ENCODE measurements around the gene NCKAP1.
"Not testable (repeated sequence)": the region's sequence is repeated elsewhere in the genome, so short reads cannot be mapped to it uniquely, and the experiment has no call there.

NCKAP1 gene

DNA sequence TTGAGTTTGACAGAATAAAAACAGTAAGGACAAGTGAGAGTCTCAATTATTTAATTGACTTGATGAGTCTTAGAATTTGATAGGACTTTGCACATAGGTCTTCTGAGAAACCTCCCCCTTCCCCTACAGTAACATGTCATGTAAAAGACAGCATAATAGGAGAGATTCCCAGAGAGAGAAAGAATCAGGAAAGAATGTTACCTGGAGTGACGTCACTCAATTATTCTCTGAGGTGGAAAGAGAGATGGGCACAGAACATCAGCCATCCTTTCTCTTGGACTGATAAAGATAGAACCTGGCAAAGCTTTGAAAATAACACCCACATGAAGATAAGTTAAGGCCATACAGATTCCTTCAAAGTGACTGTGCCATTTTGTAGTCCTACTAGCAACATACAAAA lies 152.5 kb downstream of the NCKAP1 start:
- H3K9ac ChIP-seq (ENCODE audit: low read depth, low read length) = no peak overlapping the region
- no peak overlapping the region for H2AFZ ChIP-seq (ENCODE audit: low read depth, low read length)
- H3K4me3 ChIP-seq (ENCODE audit: low read depth in 1 of 2, low read length in 2 of 2) = no peak overlapping the region
- DNase-seq (no peak), ATAC-seq (ENCODE audit: insufficient read depth, low read depth) (no peak)
- TF ChIP-seq EZH2 (IDR thresholded peaks at IDR 0.05; ENCODE audit: borderline replicate concordance, low read depth, low read length, severe bottlenecking) (no peak), CTCF (IDR thresholded peaks at IDR 0.05; ENCODE audit: borderline replicate concordance, extremely low read depth, low read length, poor library complexity, severe bottlenecking) (no peak)
- H3K27ac ChIP-seq (ENCODE audit: low read length) = no peak overlapping the region
- no peaks in the 10 kb centered on the region for H3K27me3 ChIP-seq (ENCODE audit: insufficient read depth, low read length, poor library complexity)
- H3K4me1 ChIP-seq (ENCODE audit: insufficient read depth, low read length) = no peaks in the 10 kb centered on the region
- H4K20me1 ChIP-seq (ENCODE audit: insufficient read depth, low read length) = no peaks in the 10 kb centered on the region
- no peak overlapping the region for H3K4me2 ChIP-seq (ENCODE audit: insufficient read depth, low read length)
- no peaks in the 10 kb centered on the region for H3K36me3 ChIP-seq (ENCODE audit: insufficient read depth, low read length)
- H3K9me3 ChIP-seq (ENCODE audit: insufficient read depth, low read length, severe bottlenecking) = no peaks in the 10 kb centered on the region
- H3K79me2 ChIP-seq (ENCODE audit: insufficient read depth, low read length) = no peaks in the 10 kb centered on the region

DNA sequence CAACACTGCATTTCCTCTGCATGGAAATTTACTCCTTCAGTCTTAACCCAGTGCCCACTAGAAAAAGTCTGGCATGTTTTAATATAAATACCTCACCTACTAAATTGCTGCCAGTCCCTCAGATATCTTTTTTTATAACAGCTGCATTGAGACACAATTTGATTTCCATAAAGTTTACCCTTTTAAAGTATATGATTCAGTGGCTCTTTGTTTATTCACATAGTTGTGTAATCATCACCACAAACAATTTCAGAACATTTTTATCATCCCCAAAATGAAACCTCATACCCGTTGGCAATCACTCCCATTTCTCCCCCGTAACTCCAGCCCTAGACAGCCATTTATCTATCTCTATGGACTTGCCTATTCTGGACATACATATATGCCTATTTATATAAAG lies 154.8 kb downstream of the NCKAP1 start:
- Histone ChIP-seq H4K20me1 (ENCODE audit: insufficient read depth, low read length) (no peaks in the 10 kb centered on the region), H2AFZ (ENCODE audit: low read depth, low read length) (no peak overlapping the region), H3K36me3 (ENCODE audit: insufficient read depth, low read length) (no peaks in the 10 kb centered on the region), H3K79me2 (ENCODE audit: insufficient read depth, low read length) (no peaks in the 10 kb centered on the region), H3K27me3 (ENCODE audit: insufficient read depth, low read length, poor library complexity) (no peaks in the 10 kb centered on the region), H3K27ac (ENCODE audit: low read length) (no peak overlapping the region), H3K4me2 (ENCODE audit: insufficient read depth, low read length) (no peak overlapping the region), H3K9ac (ENCODE audit: low read depth, low read length) (no peak overlapping the region), H3K4me1 (ENCODE audit: insufficient read depth, low read length) (no peaks in the 10 kb centered on the region), H3K9me3 (ENCODE audit: insufficient read depth, low read length, severe bottlenecking) (no peaks in the 10 kb centered on the region), H3K4me3 (ENCODE audit: low read depth in 1 of 2, low read length in 2 of 2) (no peak overlapping the region)
- TF ChIP-seq CTCF (IDR thresholded peaks at IDR 0.05; ENCODE audit: borderline replicate concordance, extremely low read depth, low read length, poor library complexity, severe bottlenecking) (no peak), EZH2 (IDR thresholded peaks at IDR 0.05; ENCODE audit: borderline replicate concordance, low read depth, low read length, severe bottlenecking) (no peak)
- no peak for ATAC-seq (ENCODE audit: insufficient read depth, low read depth)
- DNase-seq = no peak

GRCh38 chr2:182880100-182880499 lies 158.2 kb downstream of the NCKAP1 start:
- not testable (repeated sequence) for H3K79me2 ChIP-seq (ENCODE audit: insufficient read depth, low read length); ATAC-seq (ENCODE audit: insufficient read depth, low read depth); H3K4me2 ChIP-seq (ENCODE audit: insufficient read depth, low read length); H3K4me1 ChIP-seq (ENCODE audit: insufficient read depth, low read length); H3K9me3 ChIP-seq (ENCODE audit: insufficient read depth, low read length, severe bottlenecking); H3K27me3 ChIP-seq (ENCODE audit: insufficient read depth, low read length, poor library complexity); H3K27ac ChIP-seq (ENCODE audit: low read length); H3K9ac ChIP-seq (ENCODE audit: low read depth, low read length); H4K20me1 ChIP-seq (ENCODE audit: insufficient read depth, low read length); H3K36me3 ChIP-seq (ENCODE audit: insufficient read depth, low read length); DNase-seq; H2AFZ ChIP-seq (ENCODE audit: low read depth, low read length); H3K4me3 ChIP-seq (ENCODE audit: low read depth in 1 of 2, low read length in 2 of 2)

GRCh38 chr2:182876653-182877052 lies 161.6 kb downstream of the NCKAP1 start:
- not testable (repeated sequence) for H2AFZ ChIP-seq (ENCODE audit: low read depth, low read length); H3K79me2 ChIP-seq (ENCODE audit: insufficient read depth, low read length); DNase-seq; H3K4me1 ChIP-seq (ENCODE audit: insufficient read depth, low read length); H3K9ac ChIP-seq (ENCODE audit: low read depth, low read length); H3K9me3 ChIP-seq (ENCODE audit: insufficient read depth, low read length, severe bottlenecking); H3K36me3 ChIP-seq (ENCODE audit: insufficient read depth, low read length); H4K20me1 ChIP-seq (ENCODE audit: insufficient read depth, low read length); H3K27me3 ChIP-seq (ENCODE audit: insufficient read depth, low read length, poor library complexity); H3K4me3 ChIP-seq (ENCODE audit: low read depth in 1 of 2, low read length in 2 of 2); H3K4me2 ChIP-seq (ENCODE audit: insufficient read depth, low read length); ATAC-seq (ENCODE audit: insufficient read depth, low read depth); H3K27ac ChIP-seq (ENCODE audit: low read length)
